Melanocyte of skin (primary cell): ENCODE measurements around the gene PCP4L1. TPM values are rescaled to one million over a fixed set of nuclear protein-coding genes. Genes with fewer than 3 reads are reported as not detected.

ENCODE experiments used
- total RNA-seq, 2 donors: library from RNA; depleted of rRNA; stranded (reverse); fragments of >200 nt; gene quantifications; 2 replicates each; pipeline ENCODE4 v1.2.3, GENCODE V29; 2012

The PCP4L1 gene
- total RNA-seq = under 1 TPM; under 0.01 TPM

DNA sequence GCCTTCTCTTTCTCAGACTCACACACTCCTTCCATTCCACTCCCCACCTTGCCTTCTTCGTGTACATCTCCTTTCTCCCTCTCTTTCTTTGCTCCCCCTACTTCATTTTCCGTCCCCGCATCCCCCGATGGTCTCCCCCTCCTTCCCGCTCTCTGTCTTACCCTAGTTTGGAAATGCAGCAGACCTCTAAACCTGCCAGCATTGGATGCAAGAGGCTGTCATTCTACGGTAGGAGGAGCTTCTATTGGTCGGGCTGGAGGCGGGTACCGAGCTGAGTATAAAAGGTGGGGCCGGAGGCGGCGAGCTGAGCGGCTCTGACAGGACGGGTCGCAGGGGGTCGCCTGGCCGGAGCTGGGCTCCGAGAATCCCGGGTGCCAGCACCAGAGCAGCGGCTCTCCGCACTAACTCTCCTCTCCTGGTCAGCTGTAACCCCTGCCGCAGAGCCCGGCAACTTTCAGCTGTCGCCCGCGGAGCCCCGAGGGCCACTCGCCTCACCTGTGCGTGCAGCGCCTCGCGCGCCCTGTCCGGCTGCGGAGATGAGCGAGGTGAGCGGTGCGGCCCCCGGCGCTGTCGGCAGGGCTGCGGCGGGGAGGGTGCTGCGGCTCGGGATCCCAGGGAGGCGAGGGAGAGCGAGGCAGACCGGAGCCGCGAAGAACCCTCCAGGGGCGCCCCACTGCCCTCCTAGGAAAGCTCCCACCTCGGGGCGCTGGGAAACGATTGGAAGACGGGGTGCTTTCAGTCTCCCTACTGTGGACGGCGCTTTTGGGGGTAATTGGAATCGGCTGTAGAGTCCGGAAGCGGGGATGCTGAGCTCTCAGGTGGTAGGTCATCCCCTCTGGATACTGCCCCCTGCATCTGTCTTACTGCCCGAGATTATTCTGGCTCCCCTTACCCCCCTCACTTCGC is at the start of gene PCP4L1:
TSS of gene PCP4L1 (plus strand) at position 307 of the 906 bp plus-strand sequence. CDS start at position 537, 230 bp downstream.

GRCh38 chr1:161215076-161215475 is 43.5 kb upstream of the PCP4L1 start, which contains the start of gene FCER1G:
TSS of gene FCER1G (plus strand) at chr1:161215295. CDS start at chr1:161215322, 27 bp downstream.

DNA sequence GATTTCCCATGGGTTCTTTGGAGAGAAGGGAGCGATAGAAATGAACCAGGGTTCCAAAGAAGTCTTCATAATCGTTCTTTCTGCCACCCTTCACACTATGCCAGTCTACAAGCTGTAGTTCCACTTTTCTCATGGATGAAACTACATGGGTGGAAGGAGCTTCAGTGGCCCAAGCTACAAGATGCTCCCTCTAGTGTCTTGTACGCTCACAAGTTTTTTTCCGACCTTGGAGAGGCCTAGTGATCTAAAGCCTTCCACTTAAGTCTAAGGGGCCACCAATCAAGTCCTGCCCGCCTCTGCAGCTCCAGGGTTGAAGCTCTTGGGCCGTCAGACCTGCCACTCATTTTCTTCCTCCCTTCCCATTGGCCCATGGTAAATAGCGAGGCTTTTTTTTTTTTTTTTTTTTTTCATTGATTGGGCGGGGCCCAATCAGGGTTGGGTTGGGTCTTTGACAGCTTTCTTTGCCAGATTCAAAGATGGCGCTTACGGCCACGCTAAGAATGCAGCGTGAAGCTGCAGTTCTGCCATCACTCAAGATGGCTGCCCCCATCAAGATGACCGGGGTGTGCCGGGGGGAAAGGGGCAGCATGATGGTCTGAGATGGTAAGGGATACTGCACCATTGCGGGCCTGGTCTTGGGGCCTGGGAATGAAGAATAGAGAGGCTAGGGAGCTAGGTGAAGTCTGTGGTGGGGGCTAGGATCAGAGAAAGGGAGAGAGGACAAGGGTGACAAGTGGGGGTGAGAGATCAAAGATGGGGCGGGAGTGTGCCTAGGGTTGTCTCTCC is 32.8 kb upstream of the PCP4L1 start, which contains the start of gene TOMM40L:
TSS of gene TOMM40L (plus strand) at position 527 of the 786 bp plus-strand sequence. CDS start 430 bp downstream, outside the sequence.

DNA sequence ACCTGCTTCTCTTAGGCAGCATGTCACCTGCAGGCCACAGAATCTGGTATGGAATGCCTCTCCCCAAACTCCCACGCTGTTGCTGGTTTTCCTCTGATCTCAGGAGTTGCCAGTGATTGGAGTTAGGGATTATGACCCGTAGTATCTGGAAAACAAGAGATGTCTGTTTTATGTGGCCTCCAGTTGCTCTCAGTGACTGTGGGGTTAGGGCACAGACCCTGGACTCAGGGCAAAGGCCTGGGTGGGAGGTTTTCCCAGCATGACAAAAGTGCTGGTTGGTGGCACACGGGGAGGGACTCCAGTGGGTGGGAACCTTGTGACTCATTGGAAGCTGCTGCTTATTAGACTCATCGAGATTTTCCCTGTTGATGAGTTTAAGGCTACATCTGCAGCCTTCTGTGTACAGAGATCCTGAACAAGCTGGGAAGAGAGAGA is 20.5 kb upstream of the PCP4L1 start, which contains the start of gene NR1I3:
TSS of gene NR1I3 (minus strand) at position 165 of the 435 bp plus-strand sequence. CDS start 1,638 bp downstream, outside the sequence.

DNA sequence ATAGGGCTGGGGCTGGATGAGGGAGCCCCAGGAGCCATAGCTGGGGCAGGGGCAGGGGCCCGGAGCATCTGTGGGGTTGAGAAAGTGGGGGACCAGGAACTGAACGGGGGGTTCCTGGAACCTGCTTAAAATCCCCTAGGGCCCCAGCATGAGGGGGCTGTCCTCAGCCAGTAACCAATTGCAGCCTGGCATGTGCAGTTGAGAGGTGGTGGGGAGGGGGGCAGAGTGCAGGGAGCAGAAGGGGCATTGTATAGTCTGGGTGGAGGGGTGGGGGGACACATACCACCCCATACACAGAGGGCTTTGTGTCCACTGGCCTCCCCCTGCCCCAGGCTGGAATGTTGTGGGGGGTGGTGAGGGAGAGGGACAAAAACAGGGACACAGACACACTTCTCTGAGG is 51.3 kb downstream of the PCP4L1 start, which contains the start of gene MPZ:
TSS of gene MPZ (minus strand) at position 101 of the 400 bp plus-strand sequence. CDS start at position 38, 63 bp downstream.

DNA sequence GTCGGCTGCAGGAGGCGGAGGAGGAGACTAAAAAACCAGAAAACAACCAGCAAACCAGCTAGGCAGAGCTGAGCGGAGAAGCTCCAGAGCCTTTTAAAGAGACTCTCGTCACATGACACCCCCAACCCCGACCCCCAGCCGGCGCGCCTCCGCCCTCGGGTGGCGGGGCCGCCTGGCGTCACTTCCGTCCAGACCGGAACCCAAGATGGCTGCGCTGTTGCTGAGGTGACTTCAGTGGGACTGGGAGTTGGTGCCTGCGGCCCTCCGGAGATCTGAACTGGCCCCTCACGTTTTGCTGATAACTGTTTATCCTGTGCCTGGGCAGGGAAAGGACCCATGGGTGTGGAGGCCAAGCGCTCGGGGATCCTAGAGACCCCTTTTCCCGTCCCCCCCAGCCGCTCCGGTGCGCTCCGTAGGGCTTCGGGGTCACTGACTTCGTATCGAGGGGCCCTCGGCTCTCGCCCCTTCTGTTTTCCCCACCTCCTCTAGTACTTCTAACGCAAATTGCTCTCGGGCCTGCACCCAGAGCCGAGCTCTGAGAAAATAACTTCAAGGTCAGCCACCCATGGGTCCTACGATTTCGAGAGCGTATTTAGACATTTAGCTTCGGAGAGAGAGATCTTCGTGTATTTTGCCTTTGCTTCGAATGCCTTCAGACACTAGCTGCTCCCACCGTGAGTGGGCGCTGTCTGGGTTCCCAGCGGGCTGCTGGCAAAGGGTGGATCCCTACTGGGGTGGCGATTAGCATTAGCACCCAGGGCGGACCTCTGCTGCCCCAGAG is 55.8 kb downstream of the PCP4L1 start, which contains the start of gene SDHC:
TSS of gene SDHC (plus strand) at position 181 of the 781 bp plus-strand sequence. CDS start at position 206, 25 bp downstream.

Other genes with a start within 250 kb of the PCP4L1 start
- 10 to 100 TPM; 13.4 to 47.0 TPM for gene F11R, start 237.6 kb upstream of the PCP4L1 start, total RNA-seq
- 1 to 10 TPM; 2.7 to 6.9 TPM for gene TSTD1, start 219.8 kb upstream of the PCP4L1 start, total RNA-seq
- 10 to 100 TPM; 75.0 to 92.9 TPM for gene USF1, start 212.8 kb upstream of the PCP4L1 start, total RNA-seq
- under 1 TPM in 1 of 2 donors, not detected in 1; under 0.01 TPM for gene ARHGAP30, start 188.9 kb upstream of the PCP4L1 start, total RNA-seq
- under 1 TPM in 1 of 2 donors, not detected in 1; 0.69 TPM for gene NECTIN4, start 169.2 kb upstream of the PCP4L1 start, total RNA-seq
- 1 to 10 TPM in 1 of 2 donors, under 1 TPM in 1; under 0.01 to 1.7 TPM for gene KLHDC9, start 160.4 kb upstream of the PCP4L1 start, total RNA-seq
- gene PFDN2, start 140.7 kb upstream of the PCP4L1 start, total RNA-seq = 10 to 100 TPM; 24.4 to 38.0 TPM
- 10 to 100 TPM; 29.9 to 30.3 TPM for gene NIT1, start 140.6 kb upstream of the PCP4L1 start, total RNA-seq
- gene DEDD, start 126.1 kb upstream of the PCP4L1 start, total RNA-seq = 10 to 100 TPM; 28.6 to 40.0 TPM
- gene UFC1, start 104.8 kb upstream of the PCP4L1 start, total RNA-seq = 10 to 100 TPM; 59.2 to 63.9 TPM
- gene USP21, start 99.2 kb upstream of the PCP4L1 start, total RNA-seq = 10 to 100 TPM in 1 of 2 donors, 1 to 10 TPM in 1; 9.0 to 12.0 TPM
- 10 to 100 TPM; 11.4 to 14.7 TPM for gene PPOX, start 92.3 kb upstream of the PCP4L1 start, total RNA-seq
- 10 to 100 TPM; 27.3 to 29.9 TPM for gene B4GALT3, start 81.2 kb upstream of the PCP4L1 start, total RNA-seq
- gene ADAMTS4, start 59.7 kb upstream of the PCP4L1 start, total RNA-seq = 10 to 100 TPM in 1 of 2 donors, 1 to 10 TPM in 1; 4.0 to 18.6 TPM
- 100 to 1,000 TPM; 137 to 170 TPM for gene NDUFS2, start 56.4 kb upstream of the PCP4L1 start, total RNA-seq
- gene FCER1G, start 43.5 kb upstream of the PCP4L1 start, total RNA-seq = under 1 TPM; 0.34 to 0.67 TPM
- not detected for gene APOA2, start 35.1 kb upstream of the PCP4L1 start, total RNA-seq
- 10 to 100 TPM; 17.9 to 20.0 TPM for gene TOMM40L, start 32.7 kb upstream of the PCP4L1 start, total RNA-seq
- not detected for gene NR1I3, start 20.5 kb upstream of the PCP4L1 start, total RNA-seq
- under 1 TPM; under 0.01 to 0.33 TPM for gene MPZ, start 51.2 kb downstream of the PCP4L1 start, total RNA-seq
- 10 to 100 TPM; 23.6 to 29.3 TPM for gene SDHC, start 55.6 kb downstream of the PCP4L1 start, total RNA-seq
- gene CFAP126, start 109.1 kb downstream of the PCP4L1 start, total RNA-seq = not detected
- 10 to 100 TPM in 1 of 2 donors, 1 to 10 TPM in 1; 7.7 to 14.8 TPM for gene FCGR2A, start 246.7 kb downstream of the PCP4L1 start, total RNA-seq